Activated T-cell treated with anti-CD3 and anti-CD28 coated beads, Interleukin-2, amount 50 U/mL, for 4 hours (primary cell): ENCODE measurements around the gene BAHCC1. TPM values are rescaled to one million over a fixed set of nuclear protein-coding genes. Genes with fewer than 3 reads are reported as not detected.

ENCODE experiments used
- ATAC-seq, 2 donors: fragments of 200-7000 bp; cut with Tn5 transposase; one replicate each; pipeline ENCODE4 v1.10.0; 2021
- DNase-seq: peaks from one replicate; pipeline ENCODE4 v3.0.0-alpha.2; 2020
- H3K27me3 Mint-ChIP-seq: one replicate; pipeline ENCODE4 v1.8.0; 2021; ENCODE audit warnings: low read depth, mixed read lengths
- H3K36me3 Mint-ChIP-seq: one replicate; pipeline ENCODE4 v1.8.0; 2022; ENCODE audit warnings: mixed read lengths; ENCODE audit not compliant: insufficient read depth
- H3K4me1 Mint-ChIP-seq: one replicate; pipeline ENCODE4 v1.8.0; 2021; ENCODE audit warnings: low read depth, mixed read lengths
- H3K4me3 Mint-ChIP-seq: one replicate; pipeline ENCODE4 v1.8.0; 2021; ENCODE audit warnings: mild to moderate bottlenecking, moderate library complexity, mixed read lengths
- H3K9me3 Mint-ChIP-seq: one replicate; pipeline ENCODE4 v1.8.0; 2021; ENCODE audit warnings: mixed read lengths
- total RNA-seq, 3 donors: library from RNA; stranded (reverse); gene quantifications; one replicate each; pipeline ENCODE4 v1.2.1, GENCODE V29; 2021

The BAHCC1 gene
- total RNA-seq, 3 donors from 2014 or later, result 0.08 to 0.19 (median 0.08) TPM

GRCh38 chr17:81461607-81462500 is 66.6 kb downstream of the BAHCC1 start:
- H3K4me1 Mint-ChIP-seq, result no peaks in the 10 kb centered on the region

GRCh38 chr17:81462506-81463125 is 67.4 kb downstream of the BAHCC1 start:
- ATAC-seq (no peak), DNase-seq (no peak)
- Mint-ChIP-seq H3K27me3 (peaks cover 1% of the 10 kb centered on the region), H3K4me3 (no peak overlapping the region), H3K36me3 (no peaks in the 10 kb centered on the region), H3K4me1 (no peaks in the 10 kb centered on the region), H3K9me3 (no peaks in the 10 kb centered on the region)

More at GRCh38 chr17:81461607-81462500, 66.6 kb downstream of the BAHCC1 start:
- Mint-ChIP-seq H3K27me3 (peaks cover 1% of the 10 kb centered on the region), H3K4me3 (no peak overlapping the region), H3K36me3 (no peaks in the 10 kb centered on the region), H3K9me3 (no peaks in the 10 kb centered on the region)
- ATAC-seq (no peak), DNase-seq (no peak)

DNA sequence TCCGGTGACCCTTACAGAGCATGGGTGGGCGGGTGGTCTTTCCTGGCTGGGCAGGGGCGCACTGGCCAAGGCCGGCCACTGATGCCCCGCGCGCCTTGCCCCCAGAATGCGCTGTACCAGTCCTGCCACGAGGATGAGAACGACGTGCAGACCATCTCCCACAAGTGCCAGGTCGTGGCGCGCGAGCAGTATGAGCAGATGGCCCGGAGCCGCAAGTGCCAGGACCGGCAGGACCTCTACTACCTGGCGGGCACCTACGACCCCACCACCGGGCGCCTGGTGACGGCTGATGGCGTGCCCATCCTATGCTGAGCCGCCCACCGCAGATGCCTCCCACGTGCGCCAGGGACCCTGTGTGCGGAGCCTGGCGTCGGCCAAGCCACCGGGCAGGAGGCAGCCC is 68.2 kb downstream of the BAHCC1 start:
- ATAC-seq, result no peak
- Mint-ChIP-seq H3K4me1 (no peaks in the 10 kb centered on the region), H3K4me3 (no peak overlapping the region), H3K27me3 (peaks cover 1% of the 10 kb centered on the region), H3K9me3 (no peaks in the 10 kb centered on the region), H3K36me3 (no peaks in the 10 kb centered on the region)
- no peak for DNase-seq

DNA sequence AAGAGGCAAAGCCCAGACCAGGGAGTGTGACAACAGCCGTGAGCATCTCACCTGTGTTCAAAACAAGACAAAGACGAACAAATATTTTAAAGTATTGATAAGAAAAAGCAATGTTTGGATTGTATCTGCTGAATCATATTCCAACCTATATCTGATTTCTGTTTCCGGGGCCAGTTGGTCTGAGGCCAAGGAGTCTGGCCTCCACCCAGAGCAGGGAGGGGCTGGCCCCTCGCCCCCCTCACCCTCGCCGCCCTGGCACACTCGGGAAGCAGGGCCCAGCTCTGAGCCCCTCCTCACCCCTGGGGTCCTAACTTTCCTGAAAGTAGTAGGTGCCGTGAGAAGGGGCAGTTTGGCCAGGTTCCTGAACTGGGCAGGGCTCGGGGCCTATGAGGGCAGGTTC is 69.3 kb downstream of the BAHCC1 start:
- ATAC-seq (no peak), DNase-seq (no peak)
- Mint-ChIP-seq H3K9me3 (no peaks in the 10 kb centered on the region), H3K27me3 (no peaks in the 10 kb centered on the region), H3K4me3 (no peak overlapping the region), H3K4me1 (no peaks in the 10 kb centered on the region), H3K36me3 (no peaks in the 10 kb centered on the region)

DNA sequence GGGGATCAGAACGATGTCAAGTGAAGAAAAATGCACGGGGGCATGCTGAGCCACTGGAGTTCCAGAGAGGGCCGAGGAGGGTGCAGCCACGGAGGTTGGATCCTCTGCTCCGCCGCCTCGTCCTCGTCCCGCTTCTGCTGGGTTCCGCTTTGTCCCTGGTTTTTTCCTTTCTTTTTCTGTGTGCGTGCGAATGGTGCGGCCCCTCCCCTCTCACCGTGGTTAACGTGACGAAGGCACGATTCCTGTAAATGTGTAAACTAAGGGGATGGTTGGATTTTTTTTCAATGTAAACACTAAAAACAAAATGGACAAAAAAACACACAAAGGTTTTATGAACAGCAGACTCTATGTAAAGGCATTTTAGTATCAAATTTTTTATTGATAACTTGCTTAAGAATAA is 70.7 kb downstream of the BAHCC1 start:
- Mint-ChIP-seq H3K27me3 (no peaks in the 10 kb centered on the region), H3K4me3 (no peak overlapping the region), H3K9me3 (no peaks in the 10 kb centered on the region), H3K36me3 (no peaks in the 10 kb centered on the region), H3K4me1 (no peaks in the 10 kb centered on the region)
- ATAC-seq, result no peak
- DNase-seq, result no peak

DNA sequence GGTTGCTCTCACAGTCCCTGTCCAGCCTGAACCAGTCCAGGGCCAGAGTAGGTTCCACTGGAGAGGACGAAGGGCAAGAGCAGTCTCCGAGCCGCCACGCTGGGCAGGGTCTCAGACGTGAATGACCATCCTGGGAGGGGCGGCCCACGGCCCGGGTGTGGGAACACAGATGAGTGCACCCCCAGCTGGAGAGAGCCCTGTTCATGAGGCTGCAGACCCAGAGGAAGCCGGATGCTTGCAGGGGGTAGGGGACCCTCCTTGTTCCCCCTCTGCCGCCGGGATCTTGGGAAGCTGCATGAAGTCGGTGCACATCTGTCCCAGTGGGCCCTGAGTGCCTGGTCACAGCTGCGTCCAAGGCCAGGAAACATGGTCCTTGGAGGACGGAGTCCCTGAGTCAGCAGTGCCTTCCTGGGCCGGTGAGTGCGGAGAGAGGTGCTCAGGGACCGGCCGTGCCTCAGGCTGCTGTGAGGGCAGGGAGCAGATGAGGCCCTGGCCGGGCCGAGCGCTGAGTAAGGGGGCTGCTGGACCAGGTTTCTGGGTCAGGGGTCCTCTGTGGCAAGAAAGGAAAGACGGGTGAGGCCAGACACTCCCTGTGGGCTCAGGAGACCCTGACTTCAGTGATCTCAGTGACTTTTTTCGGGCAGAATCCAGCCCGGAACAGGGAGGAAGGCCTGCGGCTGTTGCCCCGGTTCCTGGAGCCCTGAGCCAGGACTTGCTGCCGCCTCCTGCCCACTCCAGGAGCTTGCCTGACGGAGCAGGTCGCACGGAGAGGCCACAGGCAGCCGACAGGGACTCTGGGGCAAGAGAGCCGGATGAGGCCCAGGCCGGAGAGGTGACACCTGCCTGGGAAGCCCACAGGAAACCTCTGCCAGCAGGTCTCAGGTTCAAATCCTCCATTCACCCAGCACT is 71.6 kb downstream of the BAHCC1 start:
- H3K4me1 Mint-ChIP-seq, result no peaks in the 10 kb centered on the region
- ATAC-seq (no peak), DNase-seq (no peak)
- H3K9me3 Mint-ChIP-seq, result no peaks in the 10 kb centered on the region
- H3K36me3 Mint-ChIP-seq, result no peaks in the 10 kb centered on the region
- no peak overlapping the region for H3K4me3 Mint-ChIP-seq
- H3K27me3 Mint-ChIP-seq, result no peaks in the 10 kb centered on the region

GRCh38 chr17:81468111-81468769 is 73.0 kb downstream of the BAHCC1 start:
- H3K36me3 Mint-ChIP-seq, result no peaks in the 10 kb centered on the region
- no peaks in the 10 kb centered on the region for H3K4me1 Mint-ChIP-seq
- H3K27me3 Mint-ChIP-seq, result no peaks in the 10 kb centered on the region

DNA sequence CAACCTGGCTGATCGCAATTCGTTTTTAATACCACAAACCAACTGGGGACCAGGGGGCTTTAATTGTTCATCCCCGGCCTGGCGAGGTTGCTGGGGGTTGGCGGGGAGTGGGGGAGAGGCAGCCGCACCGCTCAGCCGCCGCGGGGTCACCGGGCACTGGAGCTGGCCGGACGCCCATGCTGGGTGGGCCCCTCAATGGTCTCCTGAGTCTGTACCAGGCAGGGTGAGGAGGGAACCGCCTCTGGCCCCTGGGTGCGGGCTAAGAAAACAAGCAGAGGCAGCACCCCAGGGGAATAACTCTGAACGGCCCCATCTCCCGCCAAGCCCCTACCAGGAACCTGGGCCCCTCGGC is 73.5 kb downstream of the BAHCC1 start:
- Mint-ChIP-seq H3K27me3 (no peaks in the 10 kb centered on the region), H3K36me3 (no peaks in the 10 kb centered on the region), H3K4me3 (no peak overlapping the region), H3K4me1 (no peaks in the 10 kb centered on the region), H3K9me3 (no peaks in the 10 kb centered on the region)
- no peak for ATAC-seq
- no peak for DNase-seq

More at GRCh38 chr17:81468111-81468769, 73.0 kb downstream of the BAHCC1 start:
- DNase-seq, result no peak
- ATAC-seq, result no peak
- Mint-ChIP-seq H3K4me3 (no peak overlapping the region), H3K9me3 (no peaks in the 10 kb centered on the region)

DNA sequence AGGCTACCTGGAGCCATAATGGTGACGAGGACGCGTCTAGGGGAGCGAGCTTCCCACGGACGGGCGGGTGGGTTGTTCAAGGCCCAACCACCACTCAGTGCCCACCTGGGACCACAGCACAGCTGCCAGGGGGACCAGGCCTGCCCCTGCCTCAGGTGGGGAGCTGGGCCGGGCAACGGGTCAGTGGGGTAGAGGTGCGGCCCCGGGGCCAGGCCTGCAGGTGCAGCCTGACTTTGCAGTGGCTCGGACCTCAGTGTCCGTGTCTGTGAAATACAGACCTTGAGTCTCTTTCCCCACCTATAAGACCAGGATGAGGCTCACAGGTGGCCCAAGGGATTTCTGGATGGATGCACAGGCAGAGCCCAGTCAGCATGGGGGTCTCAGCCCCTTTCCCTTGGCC is 74.0 kb downstream of the BAHCC1 start:
- no peaks in the 10 kb centered on the region for H3K36me3 Mint-ChIP-seq
- no peaks in the 10 kb centered on the region for H3K9me3 Mint-ChIP-seq
- ATAC-seq (no peak), DNase-seq (no peak)
- no peaks in the 10 kb centered on the region for H3K4me1 Mint-ChIP-seq
- H3K27me3 Mint-ChIP-seq, result no peaks in the 10 kb centered on the region
- no peak overlapping the region for H3K4me3 Mint-ChIP-seq

DNA sequence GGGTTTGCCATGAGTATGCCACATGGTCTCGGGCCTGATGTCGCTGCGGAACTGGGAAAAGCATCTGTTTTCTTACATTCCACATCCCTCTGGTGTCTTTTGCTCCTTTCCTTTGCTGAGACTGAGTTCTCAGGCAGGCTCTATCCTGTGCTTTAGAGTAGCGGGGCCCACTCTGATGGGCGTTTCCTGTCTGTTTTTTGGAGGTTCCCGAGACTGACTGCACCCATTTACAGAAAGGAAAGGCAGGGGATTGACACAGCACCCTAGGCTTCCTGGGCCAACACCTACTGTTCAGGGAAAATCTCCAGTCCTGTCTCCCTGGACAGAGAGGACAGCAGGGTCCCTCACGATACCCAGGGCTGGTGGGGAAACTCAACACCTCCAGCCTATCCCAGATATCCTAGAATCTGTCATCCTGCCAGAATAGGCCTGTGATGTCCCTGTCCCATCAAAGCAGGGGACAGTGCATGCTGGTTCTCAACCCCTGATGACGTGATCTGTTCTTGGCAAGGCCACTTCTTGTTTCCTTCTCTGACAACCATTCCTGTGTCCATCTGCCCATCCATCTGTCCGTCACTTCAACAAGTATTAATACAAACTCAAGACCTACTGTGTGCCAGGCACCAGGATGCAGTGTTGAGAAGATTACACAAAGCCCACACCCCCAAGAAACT is 75.2 kb downstream of the BAHCC1 start:
- Mint-ChIP-seq H3K4me3 (no peak overlapping the region), H3K4me1 (no peaks in the 10 kb centered on the region), H3K36me3 (no peaks in the 10 kb centered on the region), H3K27me3 (no peaks in the 10 kb centered on the region), H3K9me3 (no peaks in the 10 kb centered on the region)
- no peak for DNase-seq
- no peak for ATAC-seq

DNA sequence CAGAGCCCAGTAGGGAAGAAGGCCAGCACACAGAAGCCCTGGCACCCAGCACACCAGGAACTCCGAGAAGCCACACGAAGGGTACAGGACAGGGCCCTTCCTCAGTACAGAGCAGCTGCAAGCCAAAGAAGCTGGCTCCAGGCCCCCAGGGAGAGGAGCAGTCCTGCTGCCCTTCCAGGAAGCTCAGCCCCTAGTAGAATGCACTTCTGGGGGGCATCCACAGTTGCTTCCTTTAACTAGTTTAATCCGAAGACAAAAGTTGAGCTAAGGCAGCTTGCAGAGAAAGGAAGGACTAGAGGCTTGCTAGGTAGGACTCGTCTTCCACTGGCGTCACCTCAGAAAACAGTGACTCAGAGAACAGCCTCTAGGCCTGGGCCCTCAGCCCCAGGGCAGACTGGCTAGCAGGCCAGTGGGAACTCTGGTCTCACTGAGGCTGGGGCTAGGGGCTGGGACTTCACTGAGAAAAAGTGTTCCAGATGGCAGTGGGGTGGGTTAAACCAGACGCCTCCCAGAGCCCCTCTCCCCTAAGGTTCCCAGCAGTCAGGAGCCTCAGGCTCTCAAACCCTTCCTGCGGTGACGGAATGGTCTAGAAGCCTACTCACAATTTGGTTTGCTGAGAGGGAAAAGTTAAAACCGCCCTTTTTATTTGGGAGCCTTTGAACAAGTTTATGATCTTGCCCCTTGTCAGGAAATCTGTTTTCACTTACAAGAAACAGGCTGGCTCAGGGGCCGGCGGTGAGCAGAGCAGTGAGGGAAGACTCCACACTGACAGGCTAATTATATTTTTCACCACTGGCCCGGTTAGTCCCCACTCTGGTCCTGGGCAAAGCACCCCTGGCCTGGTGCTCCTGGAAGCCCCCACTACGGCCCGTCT is 75.9 kb downstream of the BAHCC1 start:
- no peaks in the 10 kb centered on the region for H3K27me3 Mint-ChIP-seq
- H3K36me3 Mint-ChIP-seq, result no peaks in the 10 kb centered on the region
- no peak overlapping the region for H3K4me3 Mint-ChIP-seq
- no peak for ATAC-seq
- H3K9me3 Mint-ChIP-seq, result no peaks in the 10 kb centered on the region
- no peak for DNase-seq
- H3K4me1 Mint-ChIP-seq, result no peaks in the 10 kb centered on the region

DNA sequence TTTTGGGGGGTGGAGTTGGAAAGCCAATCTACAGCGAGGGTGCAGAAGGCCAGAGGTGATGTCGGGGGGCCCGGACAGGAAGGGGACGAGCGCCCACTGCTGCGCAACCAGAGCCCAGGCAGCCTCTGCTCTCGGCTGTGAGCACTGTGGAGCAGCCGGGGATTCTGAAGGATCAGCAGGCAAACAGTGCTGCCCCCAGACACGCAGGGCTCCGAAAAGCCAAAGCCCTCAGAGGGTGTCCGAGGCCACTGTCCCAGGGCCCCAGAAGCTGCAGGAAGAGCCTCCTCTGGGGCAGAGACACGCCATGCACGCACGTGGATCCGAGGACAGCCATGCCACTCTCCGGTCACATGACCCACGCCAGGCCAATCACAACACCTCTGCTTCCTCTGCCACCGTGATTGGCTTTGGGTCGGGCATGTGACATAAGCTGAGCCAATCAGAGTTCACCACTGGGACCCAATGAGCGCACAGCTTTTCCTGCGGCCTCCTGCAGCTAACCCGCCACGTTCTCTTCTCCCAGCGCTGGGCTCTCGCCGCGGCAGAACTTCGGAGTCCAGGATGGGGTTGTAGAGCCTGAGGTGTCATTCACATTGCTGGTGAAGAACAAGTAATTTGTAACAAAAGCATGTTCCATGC is 76.7 kb downstream of the BAHCC1 start:
- Mint-ChIP-seq H3K4me3 (no peak overlapping the region), H3K27me3 (no peaks in the 10 kb centered on the region), H3K9me3 (no peaks in the 10 kb centered on the region), H3K36me3 (no peaks in the 10 kb centered on the region), H3K4me1 (no peaks in the 10 kb centered on the region)
- ATAC-seq (peak; percentile 46 to 54), DNase-seq (no peak)
